MCF 10A (cell line): ENCODE measurements around the gene SLC25A13. TPM values are rescaled to one million over a fixed set of nuclear protein-coding genes. Genes with fewer than 3 reads are reported as not detected.

Experiments used
- BruUV-seq: library from RNA; stranded (reverse); fragments of 400-500 nt; replicated peaks from 2 replicates; lab custom pipeline; 2021; lab: Mats Ljungman, UMichigan
- CTCF ChIA-PET: fragments of 300-600 bp; sonication (Branson Sonifier 250); formaldehyde crosslinking; extraction: SDS; loops from one replicate; lab custom pipeline; 2021; ENCODE audit warnings: antibody characterized with exemption, inconsistent platforms; lab: Yijun Ruan, JAX
- POLR2A ChIA-PET: fragments of 300-600, 350-650 bp; sonication (Branson Sonifier 250); formaldehyde crosslinking; extraction: SDS; loops from one replicate; lab custom pipeline; 2020; ENCODE audit warnings: antibody characterized with exemption, inconsistent platforms; lab: Yijun Ruan, JAX
- DNase-seq: peaks from one replicate; pipeline ENCODE4 v3.0.0-alpha.2; 2018; ENCODE audit not compliant: unreplicated experiment
- H3K27ac Mint-ChIP-seq: one replicate; pipeline ENCODE4 v1.8.0; 2022; ENCODE audit warnings: mild to moderate bottlenecking, low read depth, mixed read lengths; ENCODE audit not compliant: unreplicated experiment
- H3K27me3 Mint-ChIP-seq: one replicate; pipeline ENCODE4 v1.8.0; 2022; ENCODE audit warnings: mixed read lengths; ENCODE audit not compliant: insufficient read depth, unreplicated experiment
- H3K36me3 Mint-ChIP-seq: one replicate; pipeline ENCODE4 v1.8.0; 2022; ENCODE audit warnings: mild to moderate bottlenecking, moderate library complexity, mixed read lengths; ENCODE audit not compliant: insufficient read depth, unreplicated experiment
- H3K4me1 Mint-ChIP-seq: one replicate; pipeline ENCODE4 v1.8.0; 2022; ENCODE audit warnings: mixed read lengths; ENCODE audit not compliant: insufficient read depth, unreplicated experiment
- H3K4me3 Mint-ChIP-seq: one replicate; pipeline ENCODE4 v1.8.0; 2022; ENCODE audit warnings: mild to moderate bottlenecking, moderate library complexity, mixed read lengths; ENCODE audit not compliant: unreplicated experiment
- H3K9me3 Mint-ChIP-seq: one replicate; pipeline ENCODE4 v1.8.0; 2022; ENCODE audit warnings: mixed read lengths; ENCODE audit not compliant: unreplicated experiment
- CTCF ChIP-seq: fragments of 200-600 bp; IDR thresholded peaks from one replicate; pipeline ENCODE4 v1.8.0; 2022; ENCODE audit warnings: antibody characterized with exemption, mild to moderate bottlenecking; ENCODE audit not compliant: unreplicated experiment
- intact Hi-C: fragments of 100-400 bp; cut with micrococcal nuclease; formaldehyde crosslinking; loops from 2 replicates; pipeline ENCODE4 v1.14.1; 2022
- total RNA-seq: library from RNA; stranded (reverse); gene quantifications from 2 replicates; pipeline ENCODE4 v1.2.3, GENCODE V29; 2022

The SLC25A13 gene
- total RNA-seq, 1 experiment from 2014 or later: 28.6 TPM

GRCh38 chr7:96355990-96356506, 34.1 kb upstream of the SLC25A13 start:
- Mint-ChIP-seq H3K27me3 (no peaks in the 10 kb centered on the region), H3K4me3 (no peak overlapping the region), H3K4me1 (no peaks in the 10 kb centered on the region), H3K9me3 (no peaks in the 10 kb centered on the region), H3K36me3 (peaks cover 6% of the 10 kb centered on the region), H3K27ac (no peak overlapping the region)
- intact Hi-C loops: no loop called here
- TF ChIP-seq CTCF: no peak
- POLR2A ChIA-PET: interaction anchor here (0.6 kb wide), 1 partner anchor 18 kb away, joined by 3 read pairs; no protein-coding TSS in a partner anchor
- CTCF ChIA-PET: no interaction called here
- no peak for DNase-seq
- BruUV-seq: no TSS peak

GRCh38 chr7:96354881-96355280, 33.0 kb upstream of the SLC25A13 start:
- DNase-seq: no peak

GRCh38 chr7:96349572-96349971, 27.7 kb upstream of the SLC25A13 start:
- intact Hi-C loops: no loop called here
- TF ChIP-seq CTCF: no peak
- peak; percentile 15 for DNase-seq
- Mint-ChIP-seq H3K4me3 (peak overlapping the region; percentile 43), H3K27ac (peak overlapping the region; percentile 82), H3K36me3 (no peaks in the 10 kb centered on the region), H3K4me1 (peaks cover 18% of the 10 kb centered on the region), H3K9me3 (no peaks in the 10 kb centered on the region), H3K27me3 (no peaks in the 10 kb centered on the region)
- CTCF ChIA-PET: interaction anchor here (1.0 kb wide), 1 partner anchor 66 kb away, joined by 7 read pairs; no protein-coding TSS in a partner anchor
- BruUV-seq: no TSS peak
- POLR2A ChIA-PET: interaction anchor here (0.6 to 1.4 kb wide), 4 partner anchors 31 to 131 kb away, joined by 3 to 4 read pairs (median 3); no protein-coding TSS in a partner anchor

More at GRCh38 chr7:96354881-96355280, 33.0 kb upstream of the SLC25A13 start:
- intact Hi-C loops: no loop called here
- no TSS peak for BruUV-seq
- TF ChIP-seq CTCF: no peak
- Mint-ChIP-seq H3K4me1 (peaks cover 3% of the 10 kb centered on the region), H3K9me3 (no peaks in the 10 kb centered on the region), H3K36me3 (peaks cover 6% of the 10 kb centered on the region), H3K4me3 (no peak overlapping the region), H3K27me3 (no peaks in the 10 kb centered on the region), H3K27ac (peak overlapping the region; percentile 22)
- ChIA-PET CTCF (interaction anchor here (0.7 kb wide), 1 partner anchor 605 kb away, joined by 3 read pairs; no protein-coding TSS in a partner anchor), POLR2A (interaction anchor here (0.7 kb wide), 1 partner anchor 9 kb away, joined by 3 read pairs; no protein-coding TSS in a partner anchor)

- intact Hi-C loops: no loop called here
- H3K9me3 Mint-ChIP-seq: no peaks in the 10 kb centered on the region
- peaks cover 18% of the 10 kb centered on the region for H3K4me1 Mint-ChIP-seq
- H3K27ac Mint-ChIP-seq: no peak overlapping the region
- H3K36me3 Mint-ChIP-seq: no peaks in the 10 kb centered on the region
- no peak overlapping the region for H3K4me3 Mint-ChIP-seq
- CTCF ChIA-PET: interaction anchor here (0.7 kb wide), 1 partner anchor 19 kb away, joined by 6 read pairs; no protein-coding TSS in a partner anchor
- TF ChIP-seq CTCF: no peak
- DNase-seq: no peak
- no TSS peak for BruUV-seq
- POLR2A ChIA-PET: interaction anchor here (0.7 kb wide), 1 partner anchor 59 kb away, joined by 3 read pairs; no protein-coding TSS in a partner anchor
- no peaks in the 10 kb centered on the region for H3K27me3 Mint-ChIP-seq
Observed at GRCh38 chr7:96347471-96347870, 25.6 kb upstream of the SLC25A13 start.
